H1 (cell line): ENCODE results near the gene TP53TG3B.
"Not testable (repeated sequence)": the region's sequence is repeated elsewhere in the genome, so short reads cannot be mapped to it uniquely, and the experiment has no call there.

ENCODE experiments used
- EP300 ChIP-seq, 2 experiments: IDR thresholded peaks; 1 replicate in 1 of 2; 2 replicates in 1 of 2; pipeline ENCODE4 v1.6.1; 2011 to 2012; ENCODE audit warnings: low read depth in 2 of 2, low read length in 2 of 2, mild to moderate bottlenecking in 2 of 2, borderline replicate concordance in 1 of 2, inconsistent platforms in 1 of 2, moderate library complexity in 1 of 2
- EZH2 ChIP-seq: fragments of 200-600 bp; sonication (generic); IDR thresholded peaks from 2 replicates; pipeline ENCODE4 v1.7.1; 2012; ENCODE audit warnings: low read depth, mild to moderate bottlenecking, moderate library complexity, low read length, inconsistent platforms; ENCODE audit not compliant: severe bottlenecking
- TF ChIP-seq, protein P1 (sequence below), 3 experiments: IDR thresholded peaks; 1 replicate in 2 of 3; 2 replicates in 1 of 3; pipeline versions ENCODE4 v1.5.1 to v1.6.1; 2011; ENCODE audit warnings: low read length in 3 of 3, mild to moderate bottlenecking in 3 of 3, inconsistent platforms in 2 of 3, low read depth in 1 of 3, moderate library complexity in 1 of 3; ENCODE audit not compliant: insufficient read depth in 1 of 3; ENCODE audit errors: control extremely low read depth in 1 of 3

GRCh38 chr16:33337627-33338542, 22.8 kb upstream of the TP53TG3B start:
- not testable (repeated sequence) for TF ChIP-seq EP300 (IDR thresholded peaks at IDR 0.05; ENCODE audit: borderline replicate concordance in 1 of 2, low read depth in 2 of 2, low read length in 2 of 2); EZH2
- TF ChIP-seq, protein P1, sequence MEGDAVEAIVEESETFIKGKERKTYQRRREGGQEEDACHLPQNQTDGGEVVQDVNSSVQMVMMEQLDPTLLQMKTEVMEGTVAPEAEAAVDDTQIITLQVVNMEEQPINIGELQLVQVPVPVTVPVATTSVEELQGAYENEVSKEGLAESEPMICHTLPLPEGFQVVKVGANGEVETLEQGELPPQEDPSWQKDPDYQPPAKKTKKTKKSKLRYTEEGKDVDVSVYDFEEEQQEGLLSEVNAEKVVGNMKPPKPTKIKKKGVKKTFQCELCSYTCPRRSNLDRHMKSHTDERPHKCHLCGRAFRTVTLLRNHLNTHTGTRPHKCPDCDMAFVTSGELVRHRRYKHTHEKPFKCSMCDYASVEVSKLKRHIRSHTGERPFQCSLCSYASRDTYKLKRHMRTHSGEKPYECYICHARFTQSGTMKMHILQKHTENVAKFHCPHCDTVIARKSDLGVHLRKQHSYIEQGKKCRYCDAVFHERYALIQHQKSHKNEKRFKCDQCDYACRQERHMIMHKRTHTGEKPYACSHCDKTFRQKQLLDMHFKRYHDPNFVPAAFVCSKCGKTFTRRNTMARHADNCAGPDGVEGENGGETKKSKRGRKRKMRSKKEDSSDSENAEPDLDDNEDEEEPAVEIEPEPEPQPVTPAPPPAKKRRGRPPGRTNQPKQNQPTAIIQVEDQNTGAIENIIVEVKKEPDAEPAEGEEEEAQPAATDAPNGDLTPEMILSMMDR (IDR thresholded peaks at IDR 0.05; ENCODE audit: control extremely low read depth in 1 of 3, insufficient read depth in 1 of 3, low read depth in 1 of 3, low read length in 3 of 3): not testable (repeated sequence)
